GM19372 (cell line): ENCODE results near the gene CEP170B.
"Not testable (repeated sequence)": the region's sequence is repeated elsewhere in the genome, so short reads cannot be mapped to it uniquely, and the experiment has no call there.

Source experiments
- ATAC-seq: cut with Tn5 transposase; IDR thresholded peaks from one replicate; pipeline ENCODE4 v1.9.1; 2021; ENCODE audit warnings: mild to moderate bottlenecking, low read depth, moderate library complexity; ENCODE audit not compliant: unreplicated experiment

The CEP170B gene

DNA sequence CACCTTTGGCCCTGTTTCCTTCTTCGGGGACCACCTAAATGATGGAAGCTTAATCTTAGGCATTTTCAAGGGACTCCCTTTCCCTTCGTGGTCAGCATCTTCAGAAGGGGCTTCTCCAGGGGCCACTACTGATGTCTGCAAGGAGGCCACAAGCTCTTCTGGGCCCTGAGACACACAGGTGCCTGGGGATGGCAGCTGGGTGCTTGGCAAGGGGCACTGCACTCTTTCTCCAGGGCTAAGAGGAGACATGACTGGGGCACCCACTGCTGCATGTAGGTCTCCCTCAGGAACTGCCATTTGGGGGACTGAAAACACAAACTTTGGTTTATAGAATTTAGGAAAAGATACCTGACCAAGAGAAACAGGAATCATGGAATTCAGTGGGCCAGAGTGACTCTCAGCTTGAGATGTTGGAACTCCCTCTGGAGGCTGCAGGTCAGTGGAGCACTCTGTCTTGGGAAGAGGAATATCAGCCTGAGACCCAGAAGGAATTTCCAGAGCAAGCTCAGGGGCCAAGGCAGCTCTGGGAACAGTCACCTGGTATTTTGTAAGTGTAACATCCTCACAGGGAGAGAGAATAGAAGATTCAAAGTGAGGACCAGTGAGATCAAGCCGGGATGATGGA, 75.6 kb downstream of the CEP170B start:
- no peak for ATAC-seq

DNA sequence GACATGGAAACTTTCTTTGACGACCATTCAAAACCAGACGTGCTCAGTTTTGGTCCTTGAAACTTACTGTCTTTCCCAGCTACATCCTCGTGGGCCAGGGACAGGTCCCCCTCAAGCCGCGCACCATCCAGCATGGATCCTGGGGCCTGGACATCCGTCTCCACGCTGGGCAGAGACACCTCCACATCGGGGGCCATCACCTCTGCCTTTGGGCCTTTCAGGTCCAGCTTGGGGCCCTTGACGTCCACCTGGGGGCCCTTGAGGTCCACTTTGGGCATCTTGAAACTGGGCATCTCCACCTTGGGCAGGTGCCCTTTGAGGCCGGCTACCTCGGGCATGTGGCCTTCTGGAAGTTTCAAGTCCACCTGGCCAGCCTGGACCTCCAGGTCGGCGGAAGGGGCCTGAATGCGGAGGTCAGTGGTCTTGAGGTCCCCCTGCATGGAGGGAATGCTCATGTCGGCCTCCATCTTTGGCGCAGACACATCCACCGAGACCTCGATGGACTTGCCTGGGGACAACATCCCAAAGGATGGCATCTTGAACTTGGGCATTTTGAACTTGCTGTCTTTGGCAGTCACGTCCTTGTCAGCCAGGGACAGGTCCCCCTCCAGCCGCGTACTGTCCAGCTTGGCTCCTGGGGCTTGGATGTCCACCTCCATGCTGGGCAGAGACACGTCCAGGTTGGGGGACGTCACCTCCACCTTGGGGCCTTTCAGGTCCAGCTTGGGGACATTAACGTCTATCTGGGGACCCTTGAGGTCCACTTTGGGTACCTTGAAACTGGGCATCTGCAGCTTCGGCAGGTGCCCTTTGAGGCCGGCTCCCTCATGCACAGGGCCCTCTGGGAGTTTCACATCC, 76.7 kb downstream of the CEP170B start:
- no peak for ATAC-seq

DNA sequence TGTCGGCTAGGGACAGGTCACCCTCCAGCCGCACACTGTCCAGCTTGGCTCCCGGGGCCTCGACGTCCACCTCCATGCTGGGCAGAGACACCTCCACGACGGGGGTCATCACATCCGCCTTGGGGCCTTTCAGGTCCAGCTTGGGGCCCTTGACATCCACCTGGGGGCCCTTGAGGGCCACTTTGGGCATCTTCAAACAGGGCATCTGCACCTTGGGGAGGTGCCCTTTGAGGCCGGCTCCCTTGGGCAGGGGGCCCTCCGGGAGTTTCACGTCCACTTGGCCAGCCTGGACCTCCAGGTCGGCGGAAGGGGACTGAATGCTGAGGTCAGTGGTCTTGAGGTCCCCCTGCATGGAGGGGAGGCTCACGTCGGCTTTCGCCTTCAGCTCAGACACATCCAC, 77.5 kb downstream of the CEP170B start:
- no peak for ATAC-seq

DNA sequence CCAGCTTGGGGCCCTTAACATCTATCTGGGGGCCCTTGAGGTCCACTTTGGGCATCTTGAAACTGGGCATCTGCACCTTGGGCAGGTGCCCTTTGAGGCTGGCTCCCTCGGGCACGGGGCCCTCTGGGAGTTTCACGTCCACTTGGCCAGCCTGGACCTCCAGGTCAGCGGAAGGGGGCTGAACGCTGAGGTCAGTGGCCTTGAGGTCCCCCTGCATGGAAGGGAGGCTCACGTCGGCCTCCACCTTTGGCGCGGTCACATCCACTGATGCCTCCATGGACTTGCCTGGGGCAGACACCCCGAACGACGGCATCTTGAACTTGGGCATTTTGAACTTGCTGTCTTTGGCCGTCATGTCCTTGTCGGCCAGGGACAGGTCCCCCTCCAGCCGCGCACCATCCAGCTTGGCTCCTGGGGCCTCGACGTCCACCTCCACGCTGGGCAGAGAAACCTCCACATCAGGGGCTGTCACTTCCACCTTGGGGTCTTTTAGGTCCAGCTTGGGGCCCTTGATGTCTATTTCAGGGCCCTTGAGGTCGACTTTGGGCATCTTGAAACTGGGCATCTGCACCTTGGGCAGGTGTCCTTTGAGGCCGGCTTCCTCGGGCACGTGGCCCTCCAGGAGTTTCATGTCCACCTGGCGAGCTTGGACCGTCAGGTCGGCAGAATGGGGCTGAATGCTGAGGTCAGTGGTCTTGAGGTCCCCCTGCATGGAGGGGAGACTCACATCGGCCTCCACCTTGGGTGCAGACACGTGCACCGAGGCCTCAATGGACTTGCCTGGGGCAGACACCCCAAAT, 78.3 kb downstream of the CEP170B start:
- ATAC-seq, result not testable (repeated sequence)

DNA sequence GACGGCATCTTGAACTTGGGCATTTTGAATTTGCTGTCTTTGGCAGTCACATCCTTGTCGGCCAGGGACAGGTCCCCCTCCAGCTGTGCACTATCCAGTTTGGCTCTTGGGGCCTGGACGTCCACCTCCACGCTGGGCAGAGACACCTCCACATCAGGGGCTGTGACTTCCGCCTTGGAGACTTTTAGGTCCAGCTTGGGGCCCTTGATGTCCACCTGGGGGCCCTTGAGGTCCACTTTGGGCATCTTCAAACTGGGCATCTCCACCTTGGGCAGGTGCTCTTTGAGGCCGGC, 78.9 kb downstream of the CEP170B start:
- not testable (repeated sequence) for ATAC-seq

DNA sequence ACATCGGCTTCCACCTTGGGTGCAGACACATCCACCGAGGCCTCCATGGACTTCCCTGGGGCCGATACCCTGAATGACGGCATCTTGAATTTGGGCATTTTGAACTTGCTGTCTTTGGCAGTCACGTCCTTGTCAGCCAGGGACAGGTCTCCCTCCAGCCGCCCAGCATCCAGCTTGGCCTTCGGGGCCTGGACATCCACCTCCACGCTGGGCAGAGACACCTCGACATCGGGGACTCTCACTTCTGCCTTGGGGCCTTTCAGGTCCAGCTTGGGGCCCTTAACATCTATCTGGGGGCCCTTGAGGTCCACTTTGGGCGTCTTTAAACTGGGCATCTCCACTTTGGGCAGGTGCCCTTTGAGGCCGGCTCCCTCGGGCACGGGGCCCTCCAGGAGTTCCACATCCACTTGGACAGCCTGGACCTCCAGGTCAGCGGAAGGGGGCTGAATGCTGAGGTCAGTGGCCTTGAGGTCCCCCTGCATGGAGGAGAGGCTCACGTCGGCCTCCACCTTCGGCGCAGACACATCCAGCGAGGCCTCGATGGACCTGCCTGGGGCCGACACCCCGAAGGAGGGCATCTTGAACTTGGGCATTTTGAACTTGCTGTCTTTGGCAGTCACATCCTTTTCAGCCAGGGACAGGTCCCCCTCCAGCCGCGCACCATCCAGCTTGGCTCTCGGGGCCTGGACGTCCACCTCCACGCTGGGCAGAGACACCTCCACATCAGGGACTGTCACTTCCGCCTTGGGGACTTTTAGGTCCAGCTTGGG, 79.6 kb downstream of the CEP170B start:
- not testable (repeated sequence) for ATAC-seq

DNA sequence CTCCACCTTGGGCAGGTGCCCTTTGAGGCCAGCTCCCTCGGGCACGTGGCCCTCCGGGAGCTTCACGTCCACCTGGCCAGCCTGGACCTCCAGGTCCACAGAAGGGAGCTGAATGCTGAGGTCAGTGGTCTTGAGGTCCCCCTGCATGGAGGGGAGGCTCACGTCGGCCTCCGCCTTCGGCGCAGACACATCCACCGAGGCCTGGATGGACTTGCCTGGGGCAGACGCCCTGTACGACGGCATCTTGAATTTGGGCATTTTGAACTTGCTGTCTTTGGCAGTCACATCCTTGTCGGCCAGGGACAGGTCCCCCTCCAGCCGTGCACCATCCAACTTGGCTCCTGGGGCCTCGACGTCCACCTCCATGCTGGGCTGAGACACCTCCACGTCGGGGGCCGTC, 80.2 kb downstream of the CEP170B start:
- ATAC-seq, result not testable (repeated sequence)
